Neural cell (in vitro differentiated cells): ENCODE data around the gene CCDC122. TPM values are rescaled to one million over a fixed set of nuclear protein-coding genes. Genes with fewer than 3 reads are reported as not detected.

Experiments used
- H2AFZ ChIP-seq: fragments of 200-600, 300-800 bp; sonication (generic), shearing (Covaris generic); 2 replicates; pipeline ENCODE4 v1.6.0; 2014; ENCODE audit warnings: low read depth, mild to moderate bottlenecking, antibody characterized with exemption, low read length, moderate library complexity
- H3F3A ChIP-seq: fragments of 200-600 bp; shearing (Covaris generic); 2 replicates; pipeline ENCODE4 v1.6.1; 2016; ENCODE audit warnings: mild to moderate bottlenecking, moderate library complexity, mixed read lengths, antibody characterized with exemption, low read length; ENCODE audit not compliant: insufficient read depth, poor library complexity, severe bottlenecking
- H3K27ac ChIP-seq: fragments of 200-600, 300-800 bp; sonication (generic), shearing (Covaris generic); 2 replicates; pipeline ENCODE4 v1.5.1; 2014; ENCODE audit warnings: mild to moderate bottlenecking, low read length, moderate library complexity
- H3K27me3 ChIP-seq: fragments of 300-800, 200-600 bp; sonication (generic), shearing (Covaris generic); 2 replicates; pipeline ENCODE4 v1.6.0; 2014; ENCODE audit warnings: mild to moderate bottlenecking, low read depth, low read length, moderate library complexity; ENCODE audit not compliant: insufficient read depth
- H3K36me3 ChIP-seq: fragments of 300-800, 200-600 bp; sonication (generic), shearing (Covaris generic); 2 replicates; pipeline ENCODE4 v1.5.1; 2014; ENCODE audit warnings: mild to moderate bottlenecking, antibody characterized with exemption, low read length, moderate library complexity; ENCODE audit not compliant: insufficient read depth
- H3K4me2 ChIP-seq: fragments of 300-800, 200-600 bp; sonication (generic), shearing (Covaris generic); 2 replicates; pipeline ENCODE4 v1.6.0; 2014; ENCODE audit warnings: mild to moderate bottlenecking, low read length
- H3K4me3 ChIP-seq: fragments of 300-800, 200-600 bp; sonication (generic), shearing (Covaris generic); 2 replicates; pipeline ENCODE4 v1.5.1; 2014; ENCODE audit warnings: mild to moderate bottlenecking, low read length, moderate library complexity
- H3K79me2 ChIP-seq: fragments of 200-600 bp; shearing (Covaris generic); replicated peaks from 2 replicates; pipeline ENCODE4 v1.6.0; 2014; ENCODE audit warnings: mild to moderate bottlenecking, low read length, moderate library complexity; ENCODE audit not compliant: insufficient read depth
- H3K9ac ChIP-seq: fragments of 300-800, 200-600 bp; sonication (generic), shearing (Covaris generic); 2 replicates; pipeline ENCODE4 v1.6.1; 2016; ENCODE audit warnings: mild to moderate bottlenecking, low read length, mixed read lengths
- H3K9me2 ChIP-seq: fragments of 200-600 bp; shearing (Covaris generic); 2 replicates; pipeline ENCODE4 v1.6.1; 2016; ENCODE audit warnings: mild to moderate bottlenecking, low read length, mixed read lengths; ENCODE audit not compliant: insufficient read depth
- H3K9me3 ChIP-seq: fragments of 200-600, 300-800 bp; sonication (generic), shearing (Covaris generic); 2 replicates; pipeline ENCODE4 v1.6.1; 2016; ENCODE audit warnings: mild to moderate bottlenecking, mixed run types, low read length, moderate library complexity, mixed read lengths
- H4K20me1 ChIP-seq: fragments of 200-600 bp; shearing (Covaris generic); 2 replicates; pipeline ENCODE4 v1.6.1; 2016; ENCODE audit warnings: mild to moderate bottlenecking, mixed run types; ENCODE audit not compliant: insufficient read depth
- CTCF ChIP-seq: fragments of 450-650 bp; IDR thresholded peaks from 2 replicates; pipeline ENCODE4 v1.5.1; 2014; ENCODE audit warnings: antibody characterized with exemption, mild to moderate bottlenecking, moderate library complexity; ENCODE audit not compliant: poor library complexity, severe bottlenecking
- EP300 ChIP-seq: fragments of 450-650 bp; conservative IDR thresholded peaks from 2 replicates; pipeline ENCODE4 v1.6.1; 2014; ENCODE audit warnings: antibody characterized with exemption, mild to moderate bottlenecking, moderate library complexity; ENCODE audit not compliant: poor library complexity, severe bottlenecking
- EZH2 ChIP-seq: fragments of 200-600, 300-800 bp; shearing (Covaris generic), sonication (generic); IDR thresholded peaks from 2 replicates; pipeline ENCODE4 v1.6.1; 2014; ENCODE audit warnings: antibody characterized with exemption, low read length, borderline replicate concordance, mild to moderate bottlenecking; ENCODE audit not compliant: insufficient read depth, poor library complexity, severe bottlenecking
- MXI1 ChIP-seq: fragments of 450-650 bp; conservative IDR thresholded peaks from 2 replicates; pipeline ENCODE4 v1.6.1; 2014; ENCODE audit warnings: antibody characterized with exemption, mild to moderate bottlenecking; ENCODE audit not compliant: poor library complexity, severe bottlenecking
- POLR2AphosphoS5 ChIP-seq: IDR thresholded peaks from 2 replicates; pipeline ENCODE4 v1.6.1; 2012
- RAD21 ChIP-seq: fragments of 450-650 bp; conservative IDR thresholded peaks from 2 replicates; pipeline ENCODE4 v1.6.1; 2014; ENCODE audit warnings: antibody characterized with exemption, mild to moderate bottlenecking, moderate library complexity
- REST ChIP-seq: IDR thresholded peaks from 2 replicates; pipeline ENCODE4 v1.6.1; 2012; ENCODE audit warnings: borderline replicate concordance
- SMC3 ChIP-seq: fragments of 450-650 bp; conservative IDR thresholded peaks from 2 replicates; pipeline ENCODE4 v1.6.1; 2014; ENCODE audit warnings: antibody characterized with exemption, mild to moderate bottlenecking, moderate library complexity; ENCODE audit not compliant: poor library complexity
- TAF1 ChIP-seq: IDR thresholded peaks from 2 replicates; pipeline ENCODE4 v1.6.1; 2012; ENCODE audit warnings: low read depth
- polyA plus RNA-seq: library from polyadenylated mRNA; depleted of rRNA; stranded (reverse); fragments of >200 nt; gene quantifications from 2 replicates; pipeline ENCODE4 v1.2.3, GENCODE V29; 2014

The CCDC122 gene
- polyA plus RNA-seq, 1 donor from 2014 or later = 0.79 TPM

DNA sequence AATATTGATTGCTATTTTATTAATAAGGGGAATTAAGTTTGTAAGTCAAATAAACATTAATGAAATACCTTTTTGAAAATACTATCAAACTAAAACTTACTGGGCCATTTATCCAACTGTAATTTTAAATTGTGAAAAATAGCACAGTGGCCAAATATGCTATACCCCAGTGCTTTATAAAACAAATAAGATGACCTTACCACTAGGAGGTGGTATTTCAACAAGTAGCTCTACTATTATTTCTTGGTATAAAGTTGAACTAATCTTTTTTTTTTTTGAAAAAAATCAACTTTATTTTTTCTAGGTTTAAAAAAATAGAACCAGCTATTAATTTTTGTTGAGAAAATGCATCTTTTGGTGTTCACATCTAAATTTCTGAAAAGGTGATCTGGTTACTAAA lies 14.9 kb upstream of the CCDC122 start:
- TF ChIP-seq POLR2AphosphoS5 = no peak
- no peak for TF ChIP-seq SMC3
- TF ChIP-seq CTCF = no peak
- TF ChIP-seq MXI1 = no peak
- no peak for TF ChIP-seq TAF1
- no peak for TF ChIP-seq REST
- TF ChIP-seq EZH2 = no peak
- TF ChIP-seq RAD21 = no peak
- TF ChIP-seq EP300 = no peak
- H3K36me3 ChIP-seq = no peaks in the 10 kb centered on the region
- no peaks in the 10 kb centered on the region for H3K79me2 ChIP-seq
- H3K27me3 ChIP-seq = no peaks in the 10 kb centered on the region
- H4K20me1 ChIP-seq = no peaks in the 10 kb centered on the region
- no peaks in the 10 kb centered on the region for H3K9me3 ChIP-seq
- H2AFZ ChIP-seq = no peak overlapping the region
- no peaks in the 10 kb centered on the region for H3F3A ChIP-seq
- H3K4me2 ChIP-seq = no peak overlapping the region
- no peak overlapping the region for H3K4me3 ChIP-seq
- H3K27ac ChIP-seq = no peak overlapping the region
- no peak overlapping the region for H3K9ac ChIP-seq
- H3K9me2 ChIP-seq = no peaks in the 10 kb centered on the region

- H3K9me2 ChIP-seq = no peaks in the 10 kb centered on the region
- TF ChIP-seq REST (no peak), CTCF (no peak), EZH2 (no peak), RAD21 (no peak), SMC3 (no peak), MXI1 (no peak), POLR2AphosphoS5 (no peak), TAF1 (no peak), EP300 (no peak)
- H3K79me2 ChIP-seq = no peaks in the 10 kb centered on the region
These were observed 4.7 kb upstream of the CCDC122 start for GRCh38 chr13:43884222-43884621.

More at GRCh38 chr13:43884222-43884621, 4.7 kb upstream of the CCDC122 start:
- peaks cover 23% of the 10 kb centered on the region for H3K27me3 ChIP-seq
- H3K9me3 ChIP-seq = no peaks in the 10 kb centered on the region
- H3K27ac ChIP-seq = no peak overlapping the region
- H3K4me2 ChIP-seq = no peak overlapping the region
- H3K36me3 ChIP-seq = no peaks in the 10 kb centered on the region
- peaks cover 4% of the 10 kb centered on the region for H3F3A ChIP-seq
- H3K9ac ChIP-seq = no peak overlapping the region
- no peak overlapping the region for H3K4me3 ChIP-seq
- no peaks in the 10 kb centered on the region for H4K20me1 ChIP-seq
- H2AFZ ChIP-seq = no peak overlapping the region
